ENCODE data around the gene ETV6.

Gene ETV6

DNA sequence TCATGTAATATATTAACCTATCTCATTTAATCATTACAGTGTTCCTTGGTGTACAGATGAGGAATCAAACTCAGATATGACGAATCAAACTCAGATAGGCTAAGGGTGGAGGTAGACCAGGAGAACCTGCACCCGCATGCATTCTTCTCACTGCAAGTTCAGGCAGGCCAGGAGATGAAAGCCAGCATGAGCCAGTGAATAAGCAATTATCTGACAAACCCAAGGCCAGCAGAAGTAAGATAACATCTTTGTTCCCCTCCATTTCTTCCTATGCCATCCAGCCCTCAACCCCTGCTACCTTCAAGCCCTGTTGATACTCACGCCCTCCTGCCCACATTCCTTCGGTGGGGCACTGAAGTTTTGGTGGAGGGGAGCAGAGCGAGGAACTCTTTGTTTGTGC is 152.2 kb downstream of the ETV6 start:
- no peak for DNase-seq (ENCODE audit: extremely low read depth, low read depth)
- TF ChIP-seq, protein P1, sequence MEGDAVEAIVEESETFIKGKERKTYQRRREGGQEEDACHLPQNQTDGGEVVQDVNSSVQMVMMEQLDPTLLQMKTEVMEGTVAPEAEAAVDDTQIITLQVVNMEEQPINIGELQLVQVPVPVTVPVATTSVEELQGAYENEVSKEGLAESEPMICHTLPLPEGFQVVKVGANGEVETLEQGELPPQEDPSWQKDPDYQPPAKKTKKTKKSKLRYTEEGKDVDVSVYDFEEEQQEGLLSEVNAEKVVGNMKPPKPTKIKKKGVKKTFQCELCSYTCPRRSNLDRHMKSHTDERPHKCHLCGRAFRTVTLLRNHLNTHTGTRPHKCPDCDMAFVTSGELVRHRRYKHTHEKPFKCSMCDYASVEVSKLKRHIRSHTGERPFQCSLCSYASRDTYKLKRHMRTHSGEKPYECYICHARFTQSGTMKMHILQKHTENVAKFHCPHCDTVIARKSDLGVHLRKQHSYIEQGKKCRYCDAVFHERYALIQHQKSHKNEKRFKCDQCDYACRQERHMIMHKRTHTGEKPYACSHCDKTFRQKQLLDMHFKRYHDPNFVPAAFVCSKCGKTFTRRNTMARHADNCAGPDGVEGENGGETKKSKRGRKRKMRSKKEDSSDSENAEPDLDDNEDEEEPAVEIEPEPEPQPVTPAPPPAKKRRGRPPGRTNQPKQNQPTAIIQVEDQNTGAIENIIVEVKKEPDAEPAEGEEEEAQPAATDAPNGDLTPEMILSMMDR (IDR thresholded peaks at IDR 0.05; ENCODE audit: low read depth, low read length) = no peak

GRCh38 chr12:11804130-11804529 is 154.7 kb downstream of the ETV6 start:
- TF ChIP-seq, protein P1 (IDR thresholded peaks at IDR 0.05; ENCODE audit: low read depth, low read length) = no peak
- no peak for DNase-seq (ENCODE audit: extremely low read depth, low read depth)

GRCh38 chr12:11805043-11805442 is 155.6 kb downstream of the ETV6 start:
- DNase-seq (ENCODE audit: extremely low read depth, low read depth) = no peak
- TF ChIP-seq, protein P1 (IDR thresholded peaks at IDR 0.05; ENCODE audit: low read depth, low read length) = no peak

GRCh38 chr12:11805680-11806079 is 156.2 kb downstream of the ETV6 start:
- DNase-seq (ENCODE audit: extremely low read depth, low read depth) = no peak
- TF ChIP-seq, protein P1 (IDR thresholded peaks at IDR 0.05; ENCODE audit: low read depth, low read length) = no peak

GRCh38 chr12:11807458-11807857 is 158.0 kb downstream of the ETV6 start:
- DNase-seq (ENCODE audit: extremely low read depth, low read depth) = no peak
- TF ChIP-seq, protein P1 (IDR thresholded peaks at IDR 0.05; ENCODE audit: low read depth, low read length) = no peak

- TF ChIP-seq, protein P1 (IDR thresholded peaks at IDR 0.05; ENCODE audit: low read depth, low read length) = no peak
- DNase-seq (ENCODE audit: extremely low read depth, low read depth) = no peak
Observed at GRCh38 chr12:11808931-11809330, 159.5 kb downstream of the ETV6 start.

DNA sequence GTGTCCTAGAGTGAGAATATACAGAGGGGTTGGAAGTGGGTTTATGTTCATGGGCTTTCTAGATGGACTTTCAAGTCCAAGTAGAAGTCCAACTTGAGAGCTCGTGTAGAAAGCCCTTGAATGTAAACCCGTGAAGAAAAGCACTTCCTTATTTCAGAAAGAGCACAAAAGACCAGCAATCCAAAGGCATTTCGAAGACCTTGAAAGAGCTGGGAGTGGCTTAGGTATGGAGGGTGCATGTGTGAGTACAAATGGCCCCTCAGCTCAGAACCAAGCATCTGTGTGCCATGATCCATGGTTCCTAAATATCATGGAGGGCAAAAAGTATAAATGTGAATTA is 160.7 kb downstream of the ETV6 start:
- DNase-seq (ENCODE audit: extremely low read depth, low read depth) = no peak
- TF ChIP-seq, protein P1 (IDR thresholded peaks at IDR 0.05; ENCODE audit: low read depth, low read length) = no peak

Data from AG09319 (cell line).